KG1 (cell line): ENCODE data around the gene FGD3.
"Not testable (repeated sequence)": the region's sequence is repeated elsewhere in the genome, so short reads cannot be mapped to it uniquely, and the experiment has no call there.

Source experiments
- DNase-seq: peaks from one replicate; lab custom pipeline; 2025; lab: John Stamatoyannopoulos, UW

Gene FGD3, protein sequence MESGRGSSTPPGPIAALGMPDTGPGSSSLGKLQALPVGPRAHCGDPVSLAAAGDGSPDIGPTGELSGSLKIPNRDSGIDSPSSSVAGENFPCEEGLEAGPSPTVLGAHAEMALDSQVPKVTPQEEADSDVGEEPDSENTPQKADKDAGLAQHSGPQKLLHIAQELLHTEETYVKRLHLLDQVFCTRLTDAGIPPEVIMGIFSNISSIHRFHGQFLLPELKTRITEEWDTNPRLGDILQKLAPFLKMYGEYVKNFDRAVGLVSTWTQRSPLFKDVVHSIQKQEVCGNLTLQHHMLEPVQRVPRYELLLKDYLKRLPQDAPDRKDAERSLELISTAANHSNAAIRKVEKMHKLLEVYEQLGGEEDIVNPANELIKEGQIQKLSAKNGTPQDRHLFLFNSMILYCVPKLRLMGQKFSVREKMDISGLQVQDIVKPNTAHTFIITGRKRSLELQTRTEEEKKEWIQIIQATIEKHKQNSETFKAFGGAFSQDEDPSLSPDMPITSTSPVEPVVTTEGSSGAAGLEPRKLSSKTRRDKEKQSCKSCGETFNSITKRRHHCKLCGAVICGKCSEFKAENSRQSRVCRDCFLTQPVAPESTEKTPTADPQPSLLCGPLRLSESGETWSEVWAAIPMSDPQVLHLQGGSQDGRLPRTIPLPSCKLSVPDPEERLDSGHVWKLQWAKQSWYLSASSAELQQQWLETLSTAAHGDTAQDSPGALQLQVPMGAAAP

GRCh38 chr9:92947268-92948037, at the start of gene FGD3:
FGD3 (plus strand) TSS chr9:92947523; CDS start chr9:92976257, 28,734 bp downstream.
- no peak for DNase-seq

GRCh38 chr9:92905137-92905536, 42.2 kb upstream of the FGD3 start:
- not testable (repeated sequence) for DNase-seq

DNA sequence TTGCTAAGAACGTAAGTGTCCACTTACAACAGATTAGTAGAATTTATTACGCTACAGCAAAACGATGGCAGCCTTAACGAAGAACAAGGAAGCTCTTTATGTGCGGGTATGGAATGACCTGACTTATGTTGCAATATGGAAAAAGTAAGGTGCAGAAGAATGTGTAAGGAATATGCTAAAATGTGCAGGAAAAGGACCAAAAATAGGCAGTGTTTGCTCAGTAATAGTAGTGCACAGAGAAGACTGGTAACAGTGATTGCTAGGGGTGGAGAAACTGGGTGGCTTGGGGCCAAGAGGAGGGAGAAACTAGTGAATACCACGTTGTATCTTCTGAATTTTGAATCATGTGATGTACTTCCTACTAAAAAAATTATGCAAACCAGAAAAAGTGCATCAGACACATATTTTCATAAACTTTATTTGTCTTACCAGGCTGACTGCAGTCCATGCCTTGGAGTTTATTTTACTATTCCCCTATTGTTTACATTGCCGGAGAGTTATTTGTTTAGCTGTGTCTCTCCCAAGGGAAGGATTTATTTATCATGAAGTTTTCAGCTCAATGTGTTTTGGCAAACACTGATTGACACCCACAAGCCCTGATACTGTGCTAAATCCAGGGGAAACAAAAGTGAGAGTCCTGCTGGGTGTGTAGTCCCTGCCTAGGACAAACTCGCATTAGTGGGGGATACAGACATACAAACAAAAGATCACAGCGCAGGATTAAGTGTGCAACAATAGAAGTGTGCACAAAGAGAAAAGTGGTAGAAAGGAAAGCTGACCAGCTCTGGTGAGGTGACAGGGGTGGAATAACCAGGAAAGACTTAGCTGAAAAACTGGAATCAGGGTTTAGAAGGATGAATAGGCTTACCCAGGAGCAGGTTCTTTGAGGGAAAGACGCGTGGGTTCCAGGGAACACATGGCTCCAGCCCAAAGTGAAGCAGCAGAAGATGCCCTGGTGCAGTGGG, 35.5 kb upstream of the FGD3 start:
- no peak for DNase-seq

GRCh38 chr9:92917176-92917800, 30.0 kb upstream of the FGD3 start:
- DNase-seq = no peak

DNA sequence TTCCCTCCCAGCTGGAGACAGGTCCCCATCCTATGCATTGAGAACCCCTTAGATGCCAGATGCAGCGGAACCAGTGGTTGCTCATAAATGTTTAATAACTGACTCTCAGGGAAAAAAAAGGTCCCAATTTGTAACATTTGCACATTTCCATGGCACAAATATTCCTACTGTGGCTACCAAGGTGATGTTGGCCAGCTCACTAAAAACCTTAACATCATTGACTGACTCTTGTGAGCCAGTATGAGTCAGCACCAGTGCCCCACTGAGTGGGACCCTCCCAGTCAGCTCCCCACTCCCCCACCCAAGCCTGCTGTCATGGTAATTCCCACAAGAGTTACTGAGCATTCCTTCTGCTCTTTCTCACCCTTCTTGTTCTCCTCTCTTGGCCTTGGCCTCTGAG, 26.9 kb upstream of the FGD3 start:
- no peak for DNase-seq

DNA sequence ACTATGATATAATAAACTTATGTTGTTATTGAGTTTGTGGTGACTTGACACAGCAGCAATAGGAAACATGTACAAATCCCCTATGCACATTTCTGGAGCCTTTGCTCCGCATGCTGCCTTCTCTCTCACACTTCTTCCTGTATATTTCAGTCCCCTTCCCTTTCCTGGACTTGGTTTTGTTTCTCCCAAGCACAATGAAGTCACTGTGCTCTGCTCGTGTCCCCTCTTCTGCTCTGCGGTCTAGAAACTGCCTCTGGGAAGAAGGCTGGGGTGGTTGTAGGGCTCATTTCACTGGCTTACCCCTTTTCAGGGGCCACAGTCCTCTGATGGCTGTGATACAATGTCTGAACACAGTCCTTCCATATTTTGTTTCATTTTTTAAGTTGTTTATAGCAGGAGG, 15.7 kb upstream of the FGD3 start:
- DNase-seq = no peak

GRCh38 chr9:92934321-92934720, 13.0 kb upstream of the FGD3 start:
- DNase-seq = no peak

GRCh38 chr9:92938025-92938424, 9.3 kb upstream of the FGD3 start:
- no peak for DNase-seq

GRCh38 chr9:92941861-92942260, 5.5 kb upstream of the FGD3 start:
- no peak for DNase-seq

- no peak for DNase-seq
Observed at GRCh38 chr9:92942688-92943616, 4.4 kb upstream of the FGD3 start.

DNA sequence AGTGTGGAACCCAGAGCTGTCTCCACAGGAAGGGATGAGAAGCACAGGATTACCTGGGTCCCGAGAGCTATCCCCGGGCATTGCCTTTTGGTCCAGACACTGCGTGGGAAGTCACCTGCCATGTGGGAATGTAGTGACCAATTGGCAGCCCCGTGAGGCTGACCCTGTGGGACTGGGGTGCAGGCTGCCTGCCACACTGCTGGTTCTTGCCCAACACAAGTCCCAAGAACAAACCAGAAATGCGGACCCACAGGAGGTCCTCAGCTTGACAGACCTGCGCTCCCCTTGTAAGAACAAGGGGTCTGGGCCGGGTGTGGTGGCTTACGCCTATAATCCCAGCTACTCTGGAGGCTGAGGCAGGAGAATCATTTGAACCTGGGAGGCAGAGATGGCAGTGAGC, 2.4 kb upstream of the FGD3 start:
- no peak for DNase-seq

DNA sequence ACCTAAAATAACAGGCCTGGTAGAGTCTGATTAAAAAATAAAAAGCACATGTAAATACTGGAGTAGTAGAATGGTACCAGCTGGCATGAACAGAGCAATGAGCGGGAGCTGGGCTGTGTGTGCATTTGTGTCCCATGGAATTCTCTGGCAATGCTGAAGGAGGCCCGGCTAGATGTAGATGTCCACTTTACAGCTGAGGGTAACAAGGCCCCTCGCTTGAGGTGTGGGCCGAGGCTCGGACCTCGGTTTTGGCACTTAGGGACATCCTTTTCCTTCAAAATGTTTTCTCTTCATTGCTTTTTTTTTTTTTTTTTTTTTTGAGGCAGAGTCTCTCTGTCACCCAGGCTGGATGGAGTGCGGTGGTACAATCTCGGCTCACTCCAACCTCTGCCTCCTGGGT, 1.5 kb upstream of the FGD3 start:
- no peak for DNase-seq

- no peak for DNase-seq
Observed at GRCh38 chr9:92948038-92948534, 763 bp downstream of the FGD3 start.

- DNase-seq = no peak
Observed at GRCh38 chr9:92948632-92949031, 1.3 kb downstream of the FGD3 start.

DNA sequence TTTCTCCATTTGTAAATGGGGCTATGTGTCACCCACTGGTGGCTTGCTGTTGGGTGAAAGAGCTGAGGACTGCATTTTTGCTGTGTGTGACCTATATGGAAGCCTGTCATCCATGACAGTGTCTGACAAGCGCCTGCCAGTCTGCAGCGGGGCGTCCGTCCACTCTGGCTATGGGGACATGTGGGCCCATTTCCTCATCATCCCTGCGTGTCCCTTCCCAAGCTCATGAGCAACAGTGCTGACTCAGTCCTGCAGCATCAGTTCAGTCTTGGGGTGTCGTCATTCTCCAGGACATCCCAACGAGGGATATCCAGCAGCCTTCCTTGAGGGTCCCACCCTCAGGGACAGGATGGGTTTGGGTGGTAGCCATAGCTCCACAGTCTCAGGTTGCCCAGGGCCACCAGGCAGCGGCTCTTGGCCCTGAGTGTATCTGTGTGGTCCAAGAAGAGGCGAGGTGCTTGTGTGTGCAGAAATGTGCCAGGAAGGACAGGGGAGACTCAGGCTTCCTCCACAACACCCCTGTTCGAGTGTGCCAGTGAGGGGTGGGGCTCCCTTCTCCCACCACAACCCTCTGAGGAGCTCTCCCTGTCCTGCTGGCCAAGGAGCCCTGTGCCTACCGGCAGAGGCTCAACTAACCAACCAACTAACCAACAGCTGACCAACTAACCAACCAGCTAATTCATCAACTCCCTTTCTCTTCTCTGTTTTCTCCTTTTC, 2.1 kb downstream of the FGD3 start:
- DNase-seq = no peak

GRCh38 chr9:92950359-92950955, 3.1 kb downstream of the FGD3 start:
- no peak for DNase-seq

DNA sequence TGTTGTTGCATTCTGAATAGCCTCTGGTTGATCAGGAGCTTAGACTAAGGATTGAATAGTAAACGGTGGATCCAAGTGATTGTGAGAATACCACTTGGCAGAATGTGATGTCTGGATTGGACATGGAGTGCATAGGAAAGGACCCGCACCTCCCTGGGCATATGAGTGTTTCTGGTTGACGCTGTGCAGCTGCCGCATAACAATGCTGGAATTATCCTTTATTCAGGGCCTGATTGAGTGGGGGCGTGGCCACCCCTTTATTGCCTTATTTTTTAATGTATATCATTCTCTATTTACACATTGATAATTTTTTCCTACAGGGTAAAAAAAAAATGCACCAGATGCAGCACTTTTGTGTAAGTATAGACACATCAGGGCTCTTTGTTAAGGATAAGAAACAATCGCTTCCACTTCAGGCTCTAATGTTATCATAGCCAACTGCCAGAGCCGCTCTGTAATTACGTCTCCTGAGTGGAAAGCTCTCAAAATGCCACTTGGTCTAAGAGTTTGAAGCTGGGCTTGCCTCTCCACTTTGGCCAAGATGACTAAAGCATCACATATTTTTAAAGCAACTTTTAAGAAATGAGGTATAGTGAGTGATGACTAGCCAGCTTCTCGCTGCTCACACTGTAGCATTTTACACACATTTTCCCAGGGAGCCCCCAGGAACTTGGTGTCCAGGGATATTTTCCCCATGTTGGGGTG, 5.7 kb downstream of the FGD3 start:
- no peak for DNase-seq
